Natural killer cell (primary cell): ENCODE measurements around the gene FERMT3. TPM values are rescaled to one million over a fixed set of nuclear protein-coding genes. Genes with fewer than 3 reads are reported as not detected.

Experiments used
- ATAC-seq, 3 donors: fragments of 150-1000 bp in 2 of 3; fragments of 200-7000 bp in 1 of 3; cut with Tn5 transposase; 1 replicate in 1 of 3; 2 replicates in 2 of 3; pipeline ENCODE4 v1.10.0; 2021; ENCODE audit warnings: mild to moderate bottlenecking in 2 of 3, moderate library complexity in 2 of 3
- DNase-seq, 2 donors: peaks; one replicate each; pipeline versions ENCODE4 v3.0.0 to v3.0.0-alpha.2; 2013 to 2021; ENCODE audit warnings: mixed read lengths in 1 of 2
- H3K27ac ChIP-seq: one replicate; pipeline ENCODE4 v1.5.1; 2013; ENCODE audit warnings: mild to moderate bottlenecking, low read length
- H3K27me3 ChIP-seq: one replicate; pipeline ENCODE4 v1.6.1; 2013; ENCODE audit warnings: low read length; ENCODE audit not compliant: control insufficient read depth, insufficient read depth
- H3K36me3 ChIP-seq: one replicate; pipeline ENCODE4 v1.6.1; 2013; ENCODE audit warnings: low read length; ENCODE audit not compliant: control insufficient read depth, insufficient read depth
- H3K4me1 ChIP-seq: one replicate; pipeline ENCODE4 v1.6.1; 2013; ENCODE audit warnings: low read length; ENCODE audit not compliant: control insufficient read depth, insufficient read depth
- H3K4me3 ChIP-seq: one replicate; pipeline ENCODE4 v1.5.1; 2013; ENCODE audit warnings: low read length
- H3K9me3 ChIP-seq: one replicate; pipeline ENCODE4 v1.6.1; 2013; ENCODE audit warnings: low read length; ENCODE audit not compliant: control insufficient read depth, insufficient read depth
- H3K27ac Mint-ChIP-seq, 2 donors: one replicate each; pipeline ENCODE4 v1.8.0; 2022; ENCODE audit warnings: mild to moderate bottlenecking in 2 of 2, mixed read lengths in 2 of 2, moderate library complexity in 1 of 2
- H3K27me3 Mint-ChIP-seq, 2 donors: one replicate each; pipeline ENCODE4 v1.8.0; 2022; ENCODE audit warnings: low read depth in 2 of 2, mixed read lengths in 2 of 2
- H3K36me3 Mint-ChIP-seq: one replicate; pipeline ENCODE4 v1.8.0; 2022; ENCODE audit warnings: mixed read lengths
- H3K4me1 Mint-ChIP-seq, 2 donors: one replicate each; pipeline ENCODE4 v1.8.0; 2022; ENCODE audit warnings: mixed read lengths in 2 of 2
- H3K4me3 Mint-ChIP-seq: one replicate; pipeline ENCODE4 v1.8.0; 2022; ENCODE audit warnings: mild to moderate bottlenecking, moderate library complexity, mixed read lengths
- H3K9me3 Mint-ChIP-seq, 2 donors: one replicate each; pipeline ENCODE4 v1.8.0; 2022; ENCODE audit warnings: mixed read lengths in 2 of 2
- WGBS: methylation state at CpG from one replicate; pipeline ENCODE4 v1.1.7; 2013; ENCODE audit warnings: missing lambda C conversion rate; ENCODE audit not compliant: insufficient coverage; 5-methylcytosine and 5-hydroxymethylcytosine counted together
- intact Hi-C: fragments of 100-400 bp; cut with micrococcal nuclease; formaldehyde crosslinking; loops from one replicate; pipeline ENCODE4 v1.14.2; 2022
- total RNA-seq, 4 donors: library from RNA; stranded (reverse); fragments of 120-200 nt in 1 of 4; gene quantifications; one replicate each; pipeline versions ENCODE4 v1.2.3 to v1.2.4, GENCODE V29; 2013 to 2022
- TF ChIP-seq, protein P1 (sequence below): fragments of 200-600 bp; IDR thresholded peaks from one replicate; pipeline ENCODE4 v1.8.0; 2022; ENCODE audit warnings: antibody characterized with exemption

Gene FERMT3
- total RNA-seq, 3 donors from 2014 or later (not counting 1 experiment from before 2014, with no cell fraction given) = 194 to 202 (median 196) TPM

DNA sequence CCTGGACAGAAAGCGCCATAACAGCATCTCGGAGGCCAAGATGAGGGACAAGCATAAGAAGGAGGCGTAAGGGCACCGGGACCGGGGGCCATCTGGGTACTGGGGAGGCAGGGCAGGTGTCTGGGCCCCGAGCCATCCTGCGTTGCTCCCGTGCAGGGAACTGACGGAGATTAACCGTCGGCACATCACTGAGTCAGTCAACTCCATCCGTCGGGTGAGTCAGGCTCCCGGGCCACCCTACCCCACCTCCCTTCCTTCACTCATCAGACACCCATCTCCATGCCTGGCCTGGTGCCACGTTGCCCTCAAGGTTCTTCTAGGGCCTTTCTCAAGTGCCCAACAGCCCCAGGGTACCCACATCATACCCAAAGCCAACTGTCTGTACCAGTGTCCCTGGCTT lies 59.8 kb downstream of the FERMT3 start:
- WGBS = 97% methylated on average over 15 of the region's 15 CpGs
- ATAC-seq = no peak
- Mint-ChIP-seq H3K4me3 (no peak overlapping the region), H3K27ac (no peak overlapping the region), H3K4me1 (peaks cover 29 to 33% of the 10 kb centered on the region in 2 donors), H3K9me3 (no peaks in the 10 kb centered on the region), H3K27me3 (no peaks in the 10 kb centered on the region), H3K36me3 (no peaks in the 10 kb centered on the region)
- peaks cover 31% of the 10 kb centered on the region for H3K4me1 ChIP-seq
- TF ChIP-seq, protein P1, sequence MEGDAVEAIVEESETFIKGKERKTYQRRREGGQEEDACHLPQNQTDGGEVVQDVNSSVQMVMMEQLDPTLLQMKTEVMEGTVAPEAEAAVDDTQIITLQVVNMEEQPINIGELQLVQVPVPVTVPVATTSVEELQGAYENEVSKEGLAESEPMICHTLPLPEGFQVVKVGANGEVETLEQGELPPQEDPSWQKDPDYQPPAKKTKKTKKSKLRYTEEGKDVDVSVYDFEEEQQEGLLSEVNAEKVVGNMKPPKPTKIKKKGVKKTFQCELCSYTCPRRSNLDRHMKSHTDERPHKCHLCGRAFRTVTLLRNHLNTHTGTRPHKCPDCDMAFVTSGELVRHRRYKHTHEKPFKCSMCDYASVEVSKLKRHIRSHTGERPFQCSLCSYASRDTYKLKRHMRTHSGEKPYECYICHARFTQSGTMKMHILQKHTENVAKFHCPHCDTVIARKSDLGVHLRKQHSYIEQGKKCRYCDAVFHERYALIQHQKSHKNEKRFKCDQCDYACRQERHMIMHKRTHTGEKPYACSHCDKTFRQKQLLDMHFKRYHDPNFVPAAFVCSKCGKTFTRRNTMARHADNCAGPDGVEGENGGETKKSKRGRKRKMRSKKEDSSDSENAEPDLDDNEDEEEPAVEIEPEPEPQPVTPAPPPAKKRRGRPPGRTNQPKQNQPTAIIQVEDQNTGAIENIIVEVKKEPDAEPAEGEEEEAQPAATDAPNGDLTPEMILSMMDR = no peak
- H3K27ac ChIP-seq = no peak overlapping the region
- intact Hi-C loops = no loop called here
- no peaks in the 10 kb centered on the region for H3K27me3 ChIP-seq
- H3K36me3 ChIP-seq = no peaks in the 10 kb centered on the region
- DNase-seq = no peak
- H3K9me3 ChIP-seq = no peaks in the 10 kb centered on the region
- H3K4me3 ChIP-seq = no peak overlapping the region

DNA sequence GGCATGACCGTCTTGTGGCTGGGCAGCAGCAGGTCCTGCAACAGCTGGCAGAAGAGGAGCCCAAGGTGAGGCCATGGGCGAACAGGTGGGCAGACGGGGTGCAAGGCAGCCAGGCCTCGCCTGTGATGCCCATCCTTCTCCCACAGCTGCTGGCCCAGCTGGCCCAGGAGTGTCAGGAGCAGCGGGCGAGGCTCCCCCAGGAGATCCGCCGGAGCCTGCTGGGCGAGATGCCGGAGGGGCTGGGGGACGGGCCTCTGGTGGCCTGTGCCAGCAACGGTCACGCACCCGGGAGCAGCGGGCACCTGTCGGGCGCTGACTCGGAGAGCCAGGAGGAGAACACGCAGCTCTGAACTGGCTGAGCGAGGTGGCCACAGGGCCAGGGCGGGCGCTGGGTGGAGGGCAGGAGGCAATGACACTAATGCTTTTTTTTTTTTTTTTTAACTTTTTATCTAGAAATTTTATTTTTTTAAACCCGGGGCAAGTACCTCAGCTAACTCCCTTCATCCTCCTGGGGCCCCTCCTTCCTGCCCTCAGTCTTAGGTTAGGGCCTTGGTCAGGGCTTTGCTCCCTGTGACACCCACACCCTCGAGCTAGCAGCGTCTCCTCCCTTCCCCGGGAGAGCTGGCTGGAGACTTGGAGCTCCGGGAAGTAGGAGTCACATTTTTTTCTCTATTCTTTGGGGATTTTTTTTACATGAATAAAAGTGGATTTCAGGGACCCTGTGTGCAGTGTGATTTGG lies 60.9 kb downstream of the FERMT3 start:
- TF ChIP-seq, protein P1 = no peak
- ATAC-seq (no peak), DNase-seq (no peak)
- Mint-ChIP-seq H3K9me3 (no peaks in the 10 kb centered on the region), H3K4me1 (peaks cover 36 to 40% of the 10 kb centered on the region in 2 donors), H3K36me3 (no peaks in the 10 kb centered on the region), H3K27ac (peak overlapping the region; percentile 94 to 100), H3K27me3 (no peaks in the 10 kb centered on the region), H3K4me3 (peak overlapping the region; percentile 97)
- Histone ChIP-seq H3K27ac (peak overlapping the region; percentile 92), H3K4me3 (no peak overlapping the region), H3K9me3 (no peaks in the 10 kb centered on the region), H3K27me3 (no peaks in the 10 kb centered on the region), H3K36me3 (no peaks in the 10 kb centered on the region), H3K4me1 (peaks cover 41% of the 10 kb centered on the region)
- 90% methylated on average over 24 of the region's 27 CpGs for WGBS
- intact Hi-C loops = no loop called here

DNA sequence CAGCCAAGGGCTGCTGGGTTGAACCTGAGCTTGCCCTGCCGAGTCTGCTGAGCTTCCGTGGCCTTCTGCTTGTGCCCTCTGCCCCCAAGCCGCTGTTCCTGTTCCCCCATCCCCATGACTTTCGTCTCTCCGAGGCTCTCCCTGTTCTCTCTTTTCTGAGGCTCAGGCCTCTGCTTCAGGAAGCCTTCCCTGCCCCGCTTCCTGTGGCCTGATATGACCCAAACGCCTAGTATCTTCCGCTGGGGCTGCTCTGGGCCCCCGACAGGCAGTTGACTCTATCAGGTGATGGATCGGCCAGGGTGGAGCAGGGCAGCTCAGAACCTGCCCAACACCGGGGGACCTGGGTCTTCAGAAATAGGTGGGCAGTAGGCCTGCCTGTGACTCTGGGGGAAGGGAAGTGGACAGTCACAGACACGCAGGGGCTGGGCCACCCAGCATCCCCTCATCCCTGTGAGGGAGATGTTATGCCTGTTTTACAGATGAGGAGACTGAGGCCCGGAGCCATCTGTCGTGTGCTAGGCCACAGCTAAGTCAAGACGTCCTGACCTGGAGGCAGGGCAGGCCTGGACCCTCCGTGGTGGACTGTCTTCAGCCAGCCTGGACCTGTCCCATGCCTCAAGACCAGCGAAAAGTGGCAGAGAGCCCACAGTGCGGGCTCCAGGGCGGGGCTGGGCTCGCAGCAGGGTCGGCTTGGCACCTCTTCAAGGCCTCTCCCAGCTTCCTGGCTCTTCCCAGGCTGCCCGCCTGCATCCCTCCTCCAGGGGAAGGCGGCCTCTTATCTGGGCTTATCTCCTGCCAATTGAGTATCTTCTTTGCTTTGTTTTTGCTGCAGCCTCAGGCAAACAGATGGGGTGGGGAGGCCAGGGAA lies 61.7 kb downstream of the FERMT3 start:
- H3K4me3 Mint-ChIP-seq = peak overlapping the region; percentile 97
- intact Hi-C loops = loop anchor here (2.0 kb wide), 3 partner anchors 17 to 61 kb away; partner anchors contain the start of genes FERMT3, FKBP2 and PLCB3

More for the DNA sequence above, 61.7 kb downstream of the FERMT3 start:
- Histone ChIP-seq H3K27me3 (no peaks in the 10 kb centered on the region), H3K4me1 (peaks cover 42% of the 10 kb centered on the region), H3K27ac (peak overlapping the region; percentile 92), H3K36me3 (no peaks in the 10 kb centered on the region), H3K9me3 (no peaks in the 10 kb centered on the region), H3K4me3 (peak overlapping the region; percentile 53)
- TF ChIP-seq, protein P1 = no peak
- ATAC-seq = no peak
- Mint-ChIP-seq H3K4me1 (peaks cover 36 to 40% of the 10 kb centered on the region in 2 donors), H3K27me3 (no peaks in the 10 kb centered on the region), H3K36me3 (no peaks in the 10 kb centered on the region), H3K9me3 (no peaks in the 10 kb centered on the region), H3K27ac (peak overlapping the region; percentile 94 to 100)
- 47% methylated on average over 23 of the region's 23 CpGs for WGBS
- no peak for DNase-seq
